HepG2 (cell line): ENCODE results near the gene DHX34. TPM values are rescaled to one million over a fixed set of nuclear protein-coding genes. Genes with fewer than 3 reads are reported as not detected.

ENCODE experiments used
- ATAC-seq: fragments of 200-7000 bp; cut with Tn5 transposase; 3 replicates; pipeline ENCODE4 v1.9.1; 2020; ENCODE audit warnings: mild to moderate bottlenecking, moderate library complexity
- BruUV-seq: library from RNA; stranded (reverse); fragments of 400-500 nt; replicated peaks from 2 replicates; lab custom pipeline; 2021; lab: Mats Ljungman, UMichigan
- CTCF ChIA-PET: fragments of 300-600 bp; formaldehyde crosslinking; extraction: SDS; loops from one replicate; lab custom pipeline; 2021; ENCODE audit warnings: low total read pairs, inconsistent platforms, low intra/inter-chr PET ratio; lab: Yijun Ruan, JAX
- POLR2A ChIA-PET: fragments of 350-600 bp; sonication (Branson Sonifier 250); formaldehyde crosslinking; loops from one replicate; lab custom pipeline; 2020; ENCODE audit warnings: antibody characterized with exemption, inconsistent platforms; lab: Yijun Ruan, JAX
- DNase-seq: peaks from one replicate; pipeline ENCODE4 v3.0.0-alpha.2; 2015; ENCODE audit warnings: low spot score
- FAIRE-seq: peaks from 3 replicates; lab custom pipeline; 2011; peaks lifted over from hg19 to GRCh38; lab: Jason Lieb, UNC
- H2AFZ ChIP-seq: one replicate; pipeline ENCODE4 v1.6.1; 2011; ENCODE audit warnings: low read length, inconsistent platforms
- H3K27ac ChIP-seq: fragments of 300-600 bp; 3 replicates; pipeline ENCODE4 v1.8.0; 2011; ENCODE audit warnings: mixed run types, mild to moderate bottlenecking, mixed read lengths, low read length, inconsistent platforms; ENCODE audit not compliant: insufficient read depth; ENCODE audit errors: extremely low read length
- H3K27me3 ChIP-seq, 2 experiments: fragments of 200-600 bp in 1 of 2; 2 replicates in 1 of 2; 3 replicates in 1 of 2; pipeline versions ENCODE4 v1.6.0 to v1.8.0; 2011; ENCODE audit warnings: low read length in 2 of 2, mild to moderate bottlenecking in 2 of 2, moderate library complexity in 2 of 2, inconsistent platforms in 1 of 2; ENCODE audit not compliant: insufficient read depth in 2 of 2, control insufficient read depth in 1 of 2
- H3K36me3 ChIP-seq, 2 experiments: fragments of 200-600 bp in 1 of 2; replicated peaks in 1 of 2; 2 replicates in 1 of 2; 3 replicates in 1 of 2; pipeline versions ENCODE4 v1.5.1 to v1.8.0; 2011; ENCODE audit warnings: low read length in 2 of 2, inconsistent platforms in 1 of 2; ENCODE audit not compliant: insufficient read depth in 2 of 2, control insufficient read depth in 1 of 2
- H3K4me1 ChIP-seq: 2 replicates; pipeline ENCODE4 v1.5.1; 2012; ENCODE audit warnings: low read length, inconsistent platforms; ENCODE audit not compliant: insufficient read depth
- H3K4me2 ChIP-seq: 2 replicates; pipeline ENCODE4 v1.6.0; 2011; ENCODE audit warnings: low read depth, low read length, inconsistent platforms
- H3K4me3 ChIP-seq, 3 experiments: fragments of 200-600 bp in 1 of 3; sonication (generic), shearing (Covaris generic) in 1 of 3; replicated peaks in 1 of 3; 2 replicates each; pipeline ENCODE4 v1.5.1; 2011 to 2016; ENCODE audit warnings: low read length in 3 of 3, inconsistent platforms in 2 of 3, low read depth in 2 of 3, mild to moderate bottlenecking in 2 of 3, control low read depth in 1 of 3, mixed read lengths in 1 of 3; ENCODE audit not compliant: insufficient read depth in 1 of 3
- H3K79me2 ChIP-seq: one replicate; pipeline ENCODE4 v1.6.1; 2011; ENCODE audit warnings: low read length, inconsistent platforms; ENCODE audit not compliant: insufficient read depth
- H3K9ac ChIP-seq: 2 replicates; pipeline ENCODE4 v1.6.0; 2011; ENCODE audit warnings: mild to moderate bottlenecking, low read depth, low read length, inconsistent platforms; ENCODE audit not compliant: insufficient read depth
- H3K9me3 ChIP-seq: 2 replicates; pipeline ENCODE4 v1.5.1; 2012; ENCODE audit warnings: mild to moderate bottlenecking, low read length
- H4K20me1 ChIP-seq: 2 replicates; pipeline ENCODE4 v1.6.0; 2011; ENCODE audit warnings: inconsistent platforms, mild to moderate bottlenecking, low read length, moderate library complexity; ENCODE audit not compliant: insufficient read depth
- FOXA1 ChIP-seq, 2 experiments: fragments of 450-650 bp in 1 of 2; sonication (generic) in 1 of 2; formaldehyde crosslinking in 1 of 2; IDR thresholded peaks; 2 replicates each; pipeline versions ENCODE4 v1.4.0 to v1.6.1; 2016 to 2020; ENCODE audit warnings: missing genetic modification reagents in 1 of 2
- MBNL3 ChIP-seq: fragments of 250-450 bp; sonication (Bioruptor Pico); conservative IDR thresholded peaks from 2 replicates; pipeline ENCODE4 v1.8.0; 2022; ENCODE audit warnings: mild to moderate bottlenecking, inconsistent platforms
- ZMYM3 ChIP-seq: sonication (generic); formaldehyde crosslinking; IDR thresholded peaks from 2 replicates; pipeline ENCODE4 v1.5.1; 2020; ENCODE audit warnings: mild to moderate bottlenecking, missing genetic modification reagents
- ZNF121 ChIP-seq: sonication (generic); formaldehyde crosslinking; IDR thresholded peaks from 2 replicates; pipeline ENCODE4 v1.5.0; 2020; ENCODE audit warnings: mild to moderate bottlenecking, missing genetic modification reagents
- ZNF350 ChIP-seq: sonication (generic); formaldehyde crosslinking; IDR thresholded peaks from 2 replicates; pipeline ENCODE4 v1.4.0; 2020; ENCODE audit warnings: mild to moderate bottlenecking, low read depth, missing genetic modification reagents, borderline replicate concordance
- ZNF577 ChIP-seq: sonication (generic); formaldehyde crosslinking; IDR thresholded peaks from 2 replicates; pipeline ENCODE4 v1.4.0; 2020; ENCODE audit warnings: mild to moderate bottlenecking, low read depth, missing genetic modification reagents, borderline replicate concordance
- ZZZ3 ChIP-seq: sonication (generic); formaldehyde crosslinking; IDR thresholded peaks from 2 replicates; pipeline ENCODE4 v1.4.0; 2020; ENCODE audit warnings: missing genetic modification reagents, mild to moderate bottlenecking, borderline replicate concordance
- WGBS: methylation state at CpG from one replicate; pipeline ENCODE4 v1.1.6; 2017; ENCODE audit warnings: low lambda C conversion rate; 5-methylcytosine and 5-hydroxymethylcytosine counted together
- in situ Hi-C: cut with HindIII; loops from 2 replicates; pipeline ENCODE4 v1.10.0; 2017; ENCODE audit warnings: low pct_unique_long_range_greater_than_20kb; ENCODE audit not compliant: extremely low pct_ligation_motif_present
- intact Hi-C: fragments of 100-400 bp; cut with micrococcal nuclease; formaldehyde crosslinking; loops from one replicate; pipeline ENCODE4 v1.10.0; 2022; ENCODE audit not compliant: unreplicated experiment
- polyA plus RNA-seq, 8 experiments: library from polyadenylated mRNA; depleted of rRNA in 3 of 8; stranded (reverse) in 7 of 8; unstranded in 1 of 8; fragments of >200 nt; fragmentation: Illumina TruSeq in 4 of 8; extraction: Trizol in 4 of 8; gene quantifications; 2 replicates each; pipeline versions ENCODE4 v1.2.1 to v1.2.3, GENCODE V29; 2011 to 2016; ENCODE audit warnings: low read depth in 4 of 8, missing spikeins in 1 of 8, mixed read lengths in 1 of 8; ENCODE audit not compliant: insufficient read depth in 1 of 8
- total RNA-seq, 5 experiments: library from RNA; depleted of rRNA; stranded (reverse); fragments of >200 nt; fragmentation: Illumina TruSeq; extraction: Trizol; gene quantifications; 2 replicates each; pipeline ENCODE4 v1.2.3, GENCODE V29; 2016; ENCODE audit warnings: low read depth in 1 of 5
- TF ChIP-seq, protein P1 (sequence below): sonication (generic); formaldehyde crosslinking; IDR thresholded peaks from 2 replicates; pipeline ENCODE4 v1.5.1; 2020; ENCODE audit warnings: mild to moderate bottlenecking, missing genetic modification reagents, moderate library complexity

DHX34 gene
- total and polyA plus RNA-seq, 2 of the 13 experiments (the other 11 are each of a cell fraction or from before 2014, with no cell fraction given) = 9.2 to 12.0 TPM

- H3K4me2 ChIP-seq = no peak overlapping the region
- intact Hi-C loops = no loop called here
- ChIA-PET POLR2A (interaction anchor here (0.9 kb wide), 1 partner anchor 8 kb away, joined by 3 read pairs; the partner anchor contains the start of gene DHX34), CTCF (no interaction called here)
- H2AFZ ChIP-seq = no peak overlapping the region
- DNase-seq = no peak
- no peaks in the 10 kb centered on the region for H3K9me3 ChIP-seq
- H3K27me3 ChIP-seq = no peaks in the 10 kb centered on the region
- in situ Hi-C loops = no loop called here
- H3K27ac ChIP-seq = no peak overlapping the region
- WGBS = over 99% methylated on average over 6 of the region's 6 CpGs
- peaks cover 7% of the 10 kb centered on the region for H3K79me2 ChIP-seq
- peaks cover 36 to 68% of the 10 kb centered on the region in 2 experiments for H3K36me3 ChIP-seq
- no peak for ATAC-seq
- no peak for FAIRE-seq
- no peak overlapping the region for H3K4me3 ChIP-seq
- H4K20me1 ChIP-seq = peaks cover 4% of the 10 kb centered on the region; the same call in 1 of the 2 replicates
- no peak overlapping the region for H3K9ac ChIP-seq
- no peak for TF ChIP-seq ZNF577
- no peak for TF ChIP-seq MBNL3 (CRISPR knock-in tag)
- TF ChIP-seq ZZZ3 (CRISPR knock-in tag) = no peak
- peaks cover 23% of the 10 kb centered on the region for H3K4me1 ChIP-seq
- no TSS peak for BruUV-seq
Measured at GRCh38 chr19:47356900-47357299, 7.8 kb downstream of the DHX34 start.

GRCh38 chr19:47357788-47358680, 8.9 kb downstream of the DHX34 start:
- no peak overlapping the region for H3K27ac ChIP-seq
- H3K4me3 ChIP-seq = no peak overlapping the region
- no peak overlapping the region for H3K9ac ChIP-seq
- H3K9me3 ChIP-seq = no peaks in the 10 kb centered on the region
- DNase-seq (peak; percentile 22), ATAC-seq (peak; percentile 45; the same call in 2 of the 3 replicates), FAIRE-seq (no peak)
- WGBS = 93% methylated on average over 18 of the region's 28 CpGs
- CTCF ChIA-PET = no interaction called here
- peaks cover 4% of the 10 kb centered on the region; the same call in 1 of the 2 replicates for H4K20me1 ChIP-seq
- H3K79me2 ChIP-seq = peaks cover 3% of the 10 kb centered on the region
- H3K27me3 ChIP-seq = no peaks in the 10 kb centered on the region
- H3K4me1 ChIP-seq = peaks cover 12% of the 10 kb centered on the region
- in situ Hi-C loops = no loop called here
- H3K4me2 ChIP-seq = no peak overlapping the region
- no peak overlapping the region for H2AFZ ChIP-seq
- peaks cover 37 to 70% of the 10 kb centered on the region in 2 experiments for H3K36me3 ChIP-seq
- intact Hi-C loops = no loop called here
- BruUV-seq = no TSS peak
- POLR2A ChIA-PET = no interaction called here
- TF ChIP-seq ZMYM3 (CRISPR knock-in tag) = no peak
- TF ChIP-seq, protein P1, sequence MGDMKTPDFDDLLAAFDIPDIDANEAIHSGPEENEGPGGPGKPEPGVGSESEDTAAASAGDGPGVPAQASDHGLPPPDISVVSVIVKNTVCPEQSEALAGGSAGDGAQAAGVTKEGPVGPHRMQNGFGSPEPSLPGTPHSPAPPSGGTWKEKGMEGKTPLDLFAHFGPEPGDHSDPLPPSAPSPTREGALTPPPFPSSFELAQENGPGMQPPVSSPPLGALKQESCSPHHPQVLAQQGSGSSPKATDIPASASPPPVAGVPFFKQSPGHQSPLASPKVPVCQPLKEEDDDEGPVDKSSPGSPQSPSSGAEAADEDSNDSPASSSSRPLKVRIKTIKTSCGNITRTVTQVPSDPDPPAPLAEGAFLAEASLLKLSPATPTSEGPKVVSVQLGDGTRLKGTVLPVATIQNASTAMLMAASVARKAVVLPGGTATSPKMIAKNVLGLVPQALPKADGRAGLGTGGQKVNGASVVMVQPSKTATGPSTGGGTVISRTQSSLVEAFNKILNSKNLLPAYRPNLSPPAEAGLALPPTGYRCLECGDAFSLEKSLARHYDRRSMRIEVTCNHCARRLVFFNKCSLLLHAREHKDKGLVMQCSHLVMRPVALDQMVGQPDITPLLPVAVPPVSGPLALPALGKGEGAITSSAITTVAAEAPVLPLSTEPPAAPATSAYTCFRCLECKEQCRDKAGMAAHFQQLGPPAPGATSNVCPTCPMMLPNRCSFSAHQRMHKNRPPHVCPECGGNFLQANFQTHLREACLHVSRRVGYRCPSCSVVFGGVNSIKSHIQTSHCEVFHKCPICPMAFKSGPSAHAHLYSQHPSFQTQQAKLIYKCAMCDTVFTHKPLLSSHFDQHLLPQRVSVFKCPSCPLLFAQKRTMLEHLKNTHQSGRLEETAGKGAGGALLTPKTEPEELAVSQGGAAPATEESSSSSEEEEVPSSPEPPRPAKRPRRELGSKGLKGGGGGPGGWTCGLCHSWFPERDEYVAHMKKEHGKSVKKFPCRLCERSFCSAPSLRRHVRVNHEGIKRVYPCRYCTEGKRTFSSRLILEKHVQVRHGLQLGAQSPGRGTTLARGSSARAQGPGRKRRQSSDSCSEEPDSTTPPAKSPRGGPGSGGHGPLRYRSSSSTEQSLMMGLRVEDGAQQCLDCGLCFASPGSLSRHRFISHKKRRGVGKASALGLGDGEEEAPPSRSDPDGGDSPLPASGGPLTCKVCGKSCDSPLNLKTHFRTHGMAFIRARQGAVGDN = peak; percentile 24; the same call in 1 of the 2 replicates
- no peak for TF ChIP-seq ZNF350 (CRISPR knock-in tag)
- TF ChIP-seq ZNF121 = peak; percentile 76; the same call in 1 of the 2 replicates
- TF ChIP-seq FOXA1 (IDR thresholded peaks at IDR 0.05) = no peak
- no peak for TF ChIP-seq FOXA1 (CRISPR knock-in tag; IDR thresholded peaks at IDR 0.05)
